Measurements from ENCODE around the gene PAWR.

DNA sequence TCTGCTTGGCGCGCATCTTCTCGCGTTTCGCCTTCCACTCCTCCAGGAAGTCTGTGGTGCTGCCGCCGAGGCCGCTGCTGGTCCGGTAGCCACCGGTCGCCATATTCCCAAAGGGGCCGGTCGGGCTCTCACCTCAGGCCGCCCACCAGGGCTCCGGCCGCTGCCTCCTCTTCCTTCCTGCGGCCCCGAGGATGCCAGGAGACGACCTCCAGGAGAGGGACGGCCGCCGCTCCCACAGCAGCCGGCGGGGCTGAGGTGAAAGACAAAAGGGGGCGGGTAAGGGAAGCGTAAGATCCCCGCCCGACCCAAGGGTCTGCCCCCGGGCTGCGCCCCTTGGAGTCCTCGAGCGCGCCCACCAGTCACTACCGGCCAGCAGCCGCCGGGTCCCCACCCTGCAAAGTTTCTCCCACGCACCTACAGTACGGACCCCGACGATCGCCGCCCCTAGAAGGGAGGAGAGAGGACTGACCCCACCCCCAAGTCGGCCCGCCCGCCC lies 574 bp downstream of the PAWR start:
- TF ChIP-seq POLR2A (IDR thresholded peaks at IDR 0.05), result peak; percentile 40
- TF ChIP-seq, protein P1, sequence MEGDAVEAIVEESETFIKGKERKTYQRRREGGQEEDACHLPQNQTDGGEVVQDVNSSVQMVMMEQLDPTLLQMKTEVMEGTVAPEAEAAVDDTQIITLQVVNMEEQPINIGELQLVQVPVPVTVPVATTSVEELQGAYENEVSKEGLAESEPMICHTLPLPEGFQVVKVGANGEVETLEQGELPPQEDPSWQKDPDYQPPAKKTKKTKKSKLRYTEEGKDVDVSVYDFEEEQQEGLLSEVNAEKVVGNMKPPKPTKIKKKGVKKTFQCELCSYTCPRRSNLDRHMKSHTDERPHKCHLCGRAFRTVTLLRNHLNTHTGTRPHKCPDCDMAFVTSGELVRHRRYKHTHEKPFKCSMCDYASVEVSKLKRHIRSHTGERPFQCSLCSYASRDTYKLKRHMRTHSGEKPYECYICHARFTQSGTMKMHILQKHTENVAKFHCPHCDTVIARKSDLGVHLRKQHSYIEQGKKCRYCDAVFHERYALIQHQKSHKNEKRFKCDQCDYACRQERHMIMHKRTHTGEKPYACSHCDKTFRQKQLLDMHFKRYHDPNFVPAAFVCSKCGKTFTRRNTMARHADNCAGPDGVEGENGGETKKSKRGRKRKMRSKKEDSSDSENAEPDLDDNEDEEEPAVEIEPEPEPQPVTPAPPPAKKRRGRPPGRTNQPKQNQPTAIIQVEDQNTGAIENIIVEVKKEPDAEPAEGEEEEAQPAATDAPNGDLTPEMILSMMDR (IDR thresholded peaks at IDR 0.05), result peak in 1 of 4 experiments; percentile 2
